HepG2 (cell line): ENCODE data around the gene SIAH3. TPM values are rescaled to one million over a fixed set of nuclear protein-coding genes. Genes with fewer than 3 reads are reported as not detected.
A peak's percentile ranks its signal among the peaks of the same experiment; 100 is the strongest.

Experiments used
- ATAC-seq: fragments of 200-7000 bp; cut with Tn5 transposase; 3 replicates; pipeline ENCODE4 v1.9.1; 2020; ENCODE audit warnings: mild to moderate bottlenecking, moderate library complexity
- BruUV-seq: library from RNA; stranded (reverse); fragments of 400-500 nt; replicated peaks from 2 replicates; lab custom pipeline; 2021; lab: Mats Ljungman, UMichigan
- CTCF ChIA-PET: fragments of 300-600 bp; formaldehyde crosslinking; extraction: SDS; loops from one replicate; lab custom pipeline; 2021; ENCODE audit warnings: low total read pairs, inconsistent platforms, low intra/inter-chr PET ratio; lab: Yijun Ruan, JAX
- POLR2A ChIA-PET: fragments of 350-600 bp; sonication (Branson Sonifier 250); formaldehyde crosslinking; loops from one replicate; lab custom pipeline; 2020; ENCODE audit warnings: antibody characterized with exemption, inconsistent platforms; lab: Yijun Ruan, JAX
- DNase-seq: peaks from one replicate; pipeline ENCODE4 v3.0.0-alpha.2; 2015; ENCODE audit warnings: low spot score
- FAIRE-seq: peaks from 3 replicates; lab custom pipeline; 2011; peaks lifted over from hg19 to GRCh38; lab: Jason Lieb, UNC
- H2AFZ ChIP-seq: one replicate; pipeline ENCODE4 v1.6.1; 2011; ENCODE audit warnings: low read length, inconsistent platforms
- H3K27ac ChIP-seq: fragments of 300-600 bp; 3 replicates; pipeline ENCODE4 v1.8.0; 2011; ENCODE audit warnings: mixed run types, mild to moderate bottlenecking, mixed read lengths, low read length, inconsistent platforms; ENCODE audit not compliant: insufficient read depth; ENCODE audit errors: extremely low read length
- H3K27me3 ChIP-seq, 2 experiments: fragments of 200-600 bp in 1 of 2; 2 replicates in 1 of 2; 3 replicates in 1 of 2; pipeline versions ENCODE4 v1.6.0 to v1.8.0; 2011; ENCODE audit warnings: low read length in 2 of 2, mild to moderate bottlenecking in 2 of 2, moderate library complexity in 2 of 2, inconsistent platforms in 1 of 2; ENCODE audit not compliant: insufficient read depth in 2 of 2, control insufficient read depth in 1 of 2
- H3K36me3 ChIP-seq, 2 experiments: fragments of 200-600 bp in 1 of 2; replicated peaks in 1 of 2; 2 replicates in 1 of 2; 3 replicates in 1 of 2; pipeline versions ENCODE4 v1.5.1 to v1.8.0; 2011; ENCODE audit warnings: low read length in 2 of 2, inconsistent platforms in 1 of 2; ENCODE audit not compliant: insufficient read depth in 2 of 2, control insufficient read depth in 1 of 2
- H3K4me1 ChIP-seq: 2 replicates; pipeline ENCODE4 v1.5.1; 2012; ENCODE audit warnings: low read length, inconsistent platforms; ENCODE audit not compliant: insufficient read depth
- H3K4me2 ChIP-seq: 2 replicates; pipeline ENCODE4 v1.6.0; 2011; ENCODE audit warnings: low read depth, low read length, inconsistent platforms
- H3K4me3 ChIP-seq, 3 experiments: fragments of 200-600 bp in 1 of 3; sonication (generic), shearing (Covaris generic) in 1 of 3; replicated peaks in 1 of 3; 2 replicates each; pipeline ENCODE4 v1.5.1; 2011 to 2016; ENCODE audit warnings: low read length in 3 of 3, inconsistent platforms in 2 of 3, low read depth in 2 of 3, mild to moderate bottlenecking in 2 of 3, control low read depth in 1 of 3, mixed read lengths in 1 of 3; ENCODE audit not compliant: insufficient read depth in 1 of 3
- H3K79me2 ChIP-seq: one replicate; pipeline ENCODE4 v1.6.1; 2011; ENCODE audit warnings: low read length, inconsistent platforms; ENCODE audit not compliant: insufficient read depth
- H3K9ac ChIP-seq: 2 replicates; pipeline ENCODE4 v1.6.0; 2011; ENCODE audit warnings: mild to moderate bottlenecking, low read depth, low read length, inconsistent platforms; ENCODE audit not compliant: insufficient read depth
- H3K9me3 ChIP-seq: 2 replicates; pipeline ENCODE4 v1.5.1; 2012; ENCODE audit warnings: mild to moderate bottlenecking, low read length
- H4K20me1 ChIP-seq: 2 replicates; pipeline ENCODE4 v1.6.0; 2011; ENCODE audit warnings: inconsistent platforms, mild to moderate bottlenecking, low read length, moderate library complexity; ENCODE audit not compliant: insufficient read depth
- CREB3 ChIP-seq: sonication (generic); formaldehyde crosslinking; IDR thresholded peaks from 2 replicates; pipeline ENCODE4 v1.5.0; 2020; ENCODE audit warnings: missing genetic modification reagents
- HNRNPL ChIP-seq: fragments of 200-400 bp; formaldehyde crosslinking; IDR thresholded peaks from 2 replicates; pipeline ENCODE4 v1.6.1; 2017; ENCODE audit warnings: mild to moderate bottlenecking, low read depth, low read length
- KMT2A ChIP-seq: sonication (generic); formaldehyde crosslinking; IDR thresholded peaks from 2 replicates; pipeline ENCODE4 v1.4.0; 2020; ENCODE audit warnings: missing genetic modification reagents
- TBX3 ChIP-seq: fragments of 450-650 bp; IDR thresholded peaks from 2 replicates; pipeline ENCODE4 v1.6.1; 2017; ENCODE audit warnings: antibody characterized with exemption, mild to moderate bottlenecking, inconsistent platforms, borderline replicate concordance
- ZNF550 ChIP-seq: sonication (generic); formaldehyde crosslinking; IDR thresholded peaks from 2 replicates; pipeline ENCODE4 v1.4.0; 2020; ENCODE audit warnings: mild to moderate bottlenecking, missing genetic modification reagents, borderline replicate concordance
- ZNF678 ChIP-seq: sonication (generic); formaldehyde crosslinking; IDR thresholded peaks from 2 replicates; pipeline ENCODE4 v1.4.0; 2020; ENCODE audit warnings: mild to moderate bottlenecking, missing genetic modification reagents
- ZNF749 ChIP-seq: sonication (generic); formaldehyde crosslinking; IDR thresholded peaks from 2 replicates; pipeline ENCODE4 v1.8.0; 2022; ENCODE audit warnings: mild to moderate bottlenecking, missing genetic modification reagents, moderate library complexity, borderline replicate concordance
- WGBS: methylation state at CpG from one replicate; pipeline ENCODE4 v1.1.6; 2017; ENCODE audit warnings: low lambda C conversion rate; 5-methylcytosine and 5-hydroxymethylcytosine counted together
- in situ Hi-C: cut with HindIII; loops from 2 replicates; pipeline ENCODE4 v1.10.0; 2017; ENCODE audit warnings: low pct_unique_long_range_greater_than_20kb; ENCODE audit not compliant: extremely low pct_ligation_motif_present
- intact Hi-C: fragments of 100-400 bp; cut with micrococcal nuclease; formaldehyde crosslinking; loops from one replicate; pipeline ENCODE4 v1.10.0; 2022; ENCODE audit not compliant: unreplicated experiment
- polyA plus RNA-seq, 8 experiments: library from polyadenylated mRNA; depleted of rRNA in 3 of 8; stranded (reverse) in 7 of 8; unstranded in 1 of 8; fragments of >200 nt; fragmentation: Illumina TruSeq in 4 of 8; extraction: Trizol in 4 of 8; gene quantifications; 2 replicates each; pipeline versions ENCODE4 v1.2.1 to v1.2.3, GENCODE V29; 2011 to 2016; ENCODE audit warnings: low read depth in 4 of 8, missing spikeins in 1 of 8, mixed read lengths in 1 of 8; ENCODE audit not compliant: insufficient read depth in 1 of 8
- total RNA-seq, 5 experiments: library from RNA; depleted of rRNA; stranded (reverse); fragments of >200 nt; fragmentation: Illumina TruSeq; extraction: Trizol; gene quantifications; 2 replicates each; pipeline ENCODE4 v1.2.3, GENCODE V29; 2016; ENCODE audit warnings: low read depth in 1 of 5
- TF ChIP-seq, protein P1 (sequence below): sonication (generic); formaldehyde crosslinking; IDR thresholded peaks from 2 replicates; pipeline ENCODE4 v1.4.0; 2020; ENCODE audit warnings: missing genetic modification reagents, borderline replicate concordance
- TF ChIP-seq, protein P2 (sequence below): sonication (generic); formaldehyde crosslinking; IDR thresholded peaks from 2 replicates; pipeline ENCODE4 v1.4.0; 2020; ENCODE audit warnings: missing genetic modification reagents
- TF ChIP-seq, protein P3 (sequence below): IDR thresholded peaks from 2 replicates; pipeline ENCODE4 v1.6.1; 2012; ENCODE audit warnings: low read depth, low read length, improper control_type of control experiment

Gene SIAH3
- total and polyA plus RNA-seq, 2 of the 13 experiments (the other 11 are each of a cell fraction or from before 2014, with no cell fraction given), result not detected

DNA sequence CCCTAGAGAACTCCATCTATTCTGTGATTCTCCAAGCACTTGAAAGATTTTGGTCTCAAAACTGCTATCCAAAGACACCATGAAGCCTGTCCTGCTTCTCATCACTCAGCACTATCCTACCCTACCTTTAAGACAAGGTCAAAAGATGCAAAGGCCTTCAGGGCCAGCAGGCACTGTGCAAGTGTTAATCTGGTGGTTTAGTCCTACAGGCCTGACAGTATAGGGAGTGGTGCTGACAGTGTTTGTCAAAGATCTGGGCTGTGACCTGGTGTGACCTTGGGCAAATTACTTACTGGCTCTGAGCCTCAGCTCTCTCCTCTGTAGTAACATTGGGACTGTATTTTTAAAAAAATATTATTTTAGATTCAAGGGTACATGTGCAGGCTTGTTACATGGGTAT, 28.0 kb downstream of the SIAH3 start:
- in situ Hi-C loops (no loop called here), intact Hi-C loops (no loop called here)
- H3K79me2 ChIP-seq, result no peaks in the 10 kb centered on the region
- BruUV-seq, result no TSS peak
- H3K4me1 ChIP-seq, result no peaks in the 10 kb centered on the region
- TF ChIP-seq, protein P1, sequence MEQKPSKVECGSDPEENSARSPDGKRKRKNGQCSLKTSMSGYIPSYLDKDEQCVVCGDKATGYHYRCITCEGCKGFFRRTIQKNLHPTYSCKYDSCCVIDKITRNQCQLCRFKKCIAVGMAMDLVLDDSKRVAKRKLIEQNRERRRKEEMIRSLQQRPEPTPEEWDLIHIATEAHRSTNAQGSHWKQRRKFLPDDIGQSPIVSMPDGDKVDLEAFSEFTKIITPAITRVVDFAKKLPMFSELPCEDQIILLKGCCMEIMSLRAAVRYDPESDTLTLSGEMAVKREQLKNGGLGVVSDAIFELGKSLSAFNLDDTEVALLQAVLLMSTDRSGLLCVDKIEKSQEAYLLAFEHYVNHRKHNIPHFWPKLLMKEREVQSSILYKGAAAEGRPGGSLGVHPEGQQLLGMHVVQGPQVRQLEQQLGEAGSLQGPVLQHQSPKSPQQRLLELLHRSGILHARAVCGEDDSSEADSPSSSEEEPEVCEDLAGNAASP (CRISPR knock-in tag), result 0 out of 2 replicates have a peak, but pooled peaks have one; percentile 34
- TF ChIP-seq ZNF749 (CRISPR knock-in tag) (no peak), HNRNPL (no peak)
- no peak overlapping the region for H3K4me2 ChIP-seq
- ChIA-PET POLR2A (no interaction called here), CTCF (no interaction called here)
- H4K20me1 ChIP-seq, result no peaks in the 10 kb centered on the region
- no peaks in the 10 kb centered on the region for H3K9me3 ChIP-seq
- H3K4me3 ChIP-seq, result no peak overlapping the region
- no peaks in the 10 kb centered on the region for H3K36me3 ChIP-seq
- no peak for FAIRE-seq
- H3K27ac ChIP-seq, result no peak overlapping the region
- H2AFZ ChIP-seq, result no peak overlapping the region
- peak; percentile 55 for ATAC-seq
- peaks cover 4 to 13% of the 10 kb centered on the region in 2 experiments; a peak in 3 of 5 replicates for H3K27me3 ChIP-seq
- no peak for DNase-seq
- H3K9ac ChIP-seq, result no peak overlapping the region

DNA sequence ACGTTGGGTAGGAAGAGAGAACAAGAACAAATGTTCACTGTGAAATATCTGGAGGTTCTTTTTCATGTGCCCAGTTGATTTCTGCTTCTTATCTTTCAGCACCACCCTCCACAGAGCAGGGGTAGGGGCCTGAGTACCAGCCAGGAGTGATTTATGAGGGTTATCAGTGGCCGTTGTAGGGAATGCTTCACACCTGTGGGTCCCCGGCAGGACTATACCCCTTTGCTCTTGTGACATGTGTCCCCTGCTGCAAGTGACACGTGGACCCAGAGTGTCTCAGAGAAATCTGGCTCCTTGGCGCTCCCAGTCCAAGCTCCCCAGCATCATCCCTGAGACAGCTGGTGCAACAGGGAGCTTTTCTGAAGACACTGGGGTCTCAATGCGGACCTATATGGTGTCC, 29.7 kb downstream of the SIAH3 start:
- no TSS peak for BruUV-seq
- 3% methylated on average over 2 of the region's 6 CpGs for WGBS
- H3K36me3 ChIP-seq, result no peaks in the 10 kb centered on the region
- H3K4me1 ChIP-seq, result no peaks in the 10 kb centered on the region
- DNase-seq (no peak), FAIRE-seq (no peak), ATAC-seq (no peak)
- peaks cover 4 to 13% of the 10 kb centered on the region in 2 experiments; a peak in 3 of 5 replicates for H3K27me3 ChIP-seq
- H2AFZ ChIP-seq, result no peak overlapping the region
- POLR2A ChIA-PET, result no interaction called here
- CTCF ChIA-PET, result no interaction called here
- no peaks in the 10 kb centered on the region for H3K9me3 ChIP-seq
- no peak overlapping the region for H3K27ac ChIP-seq
- no peak overlapping the region for H3K4me2 ChIP-seq
- H3K79me2 ChIP-seq, result no peaks in the 10 kb centered on the region
- H4K20me1 ChIP-seq, result no peaks in the 10 kb centered on the region
- no peak overlapping the region for H3K9ac ChIP-seq
- intact Hi-C loops, result no loop called here
- in situ Hi-C loops, result no loop called here
- no peak overlapping the region for H3K4me3 ChIP-seq
- TF ChIP-seq KMT2A (no peak), TBX3 (no peak), ZNF678 (CRISPR knock-in tag) (no peak), ZNF550 (CRISPR knock-in tag) (no peak), CREB3 (no peak)
- TF ChIP-seq, protein P2, sequence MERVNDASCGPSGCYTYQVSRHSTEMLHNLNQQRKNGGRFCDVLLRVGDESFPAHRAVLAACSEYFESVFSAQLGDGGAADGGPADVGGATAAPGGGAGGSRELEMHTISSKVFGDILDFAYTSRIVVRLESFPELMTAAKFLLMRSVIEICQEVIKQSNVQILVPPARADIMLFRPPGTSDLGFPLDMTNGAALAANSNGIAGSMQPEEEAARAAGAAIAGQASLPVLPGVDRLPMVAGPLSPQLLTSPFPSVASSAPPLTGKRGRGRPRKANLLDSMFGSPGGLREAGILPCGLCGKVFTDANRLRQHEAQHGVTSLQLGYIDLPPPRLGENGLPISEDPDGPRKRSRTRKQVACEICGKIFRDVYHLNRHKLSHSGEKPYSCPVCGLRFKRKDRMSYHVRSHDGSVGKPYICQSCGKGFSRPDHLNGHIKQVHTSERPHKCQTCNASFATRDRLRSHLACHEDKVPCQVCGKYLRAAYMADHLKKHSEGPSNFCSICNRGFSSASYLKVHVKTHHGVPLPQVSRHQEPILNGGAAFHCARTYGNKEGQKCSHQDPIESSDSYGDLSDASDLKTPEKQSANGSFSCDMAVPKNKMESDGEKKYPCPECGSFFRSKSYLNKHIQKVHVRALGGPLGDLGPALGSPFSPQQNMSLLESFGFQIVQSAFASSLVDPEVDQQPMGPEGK (CRISPR knock-in tag), result no peak
- TF ChIP-seq, protein P3, sequence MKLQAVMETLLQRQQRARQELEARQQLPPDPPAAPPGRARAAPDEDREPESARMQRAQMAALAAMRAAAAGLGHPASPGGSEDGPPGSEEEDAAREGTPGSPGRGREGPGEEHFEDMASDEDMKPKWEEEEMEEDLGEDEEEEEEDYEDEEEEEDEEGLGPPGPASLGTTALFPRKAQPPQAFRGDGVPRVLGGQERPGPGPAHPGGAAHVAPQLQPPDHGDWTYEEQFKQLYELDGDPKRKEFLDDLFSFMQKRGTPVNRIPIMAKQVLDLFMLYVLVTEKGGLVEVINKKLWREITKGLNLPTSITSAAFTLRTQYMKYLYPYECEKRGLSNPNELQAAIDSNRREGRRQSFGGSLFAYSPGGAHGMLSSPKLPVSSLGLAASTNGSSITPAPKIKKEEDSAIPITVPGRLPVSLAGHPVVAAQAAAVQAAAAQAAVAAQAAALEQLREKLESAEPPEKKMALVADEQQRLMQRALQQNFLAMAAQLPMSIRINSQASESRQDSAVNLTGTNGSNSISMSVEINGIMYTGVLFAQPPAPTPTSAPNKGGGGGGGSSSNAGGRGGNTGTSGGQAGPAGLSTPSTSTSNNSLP, result no peak
